Vagina (tissue), 2 donors: ENCODE measurements around the gene ESCO1.

Source experiments
- CTCF ChIP-seq, 3 experiments: fragments of 450-650 bp in 2 of 3; fragments of 200-600 bp in 1 of 3; sonication (generic) in 1 of 3; IDR thresholded peaks; one replicate each; pipeline ENCODE4 v1.5.1; 2017 to 2019; ENCODE audit warnings: antibody characterized with exemption in 3 of 3, mild to moderate bottlenecking in 2 of 3, moderate library complexity in 2 of 3
- POLR2A ChIP-seq, 2 donors: fragments of 450-650 bp; IDR thresholded peaks; one replicate each; pipeline ENCODE4 v1.6.1; 2017; ENCODE audit warnings: antibody characterized with exemption in 2 of 2, mild to moderate bottlenecking in 2 of 2, moderate library complexity in 2 of 2
- POLR2AphosphoS5 ChIP-seq, 2 donors: sonication (generic); formaldehyde crosslinking; IDR thresholded peaks; one replicate each; pipeline ENCODE4 v1.9.0; 2017; ENCODE audit warnings: antibody characterized with exemption in 2 of 2, mild to moderate bottlenecking in 2 of 2, low read depth in 1 of 2; ENCODE audit not compliant: insufficient read depth in 1 of 2

- TF ChIP-seq CTCF (IDR thresholded peaks at IDR 0.05) (no peak), POLR2A (IDR thresholded peaks at IDR 0.05) (no peak), POLR2AphosphoS5 (IDR thresholded peaks at IDR 0.05; ENCODE audit: insufficient read depth in 1 of 2, low read depth in 1 of 2) (no peak)
Measured at GRCh38 chr18:21632393-21632792, 31.9 kb upstream of the ESCO1 start.
